Endodermal cell (in vitro differentiated cells): ENCODE results near the gene GNG3. TPM values are rescaled to one million over a fixed set of nuclear protein-coding genes. Genes with fewer than 3 reads are reported as not detected.

ENCODE experiments used
- DNase-seq: peaks from one replicate; pipeline ENCODE4 v3.0.0-alpha.2; 2017
- H3K27ac ChIP-seq: 2 replicates; pipeline ENCODE4 v1.5.1; 2013; ENCODE audit warnings: mild to moderate bottlenecking, low read depth, low read length, moderate library complexity
- H3K27me3 ChIP-seq: 2 replicates; pipeline ENCODE4 v1.6.1; 2013; ENCODE audit warnings: mild to moderate bottlenecking, low read length, moderate library complexity; ENCODE audit not compliant: insufficient read depth, control insufficient read depth, poor library complexity, severe bottlenecking
- H3K36me3 ChIP-seq: 2 replicates; pipeline ENCODE4 v1.7.0; 2013; ENCODE audit warnings: mild to moderate bottlenecking, low read length, moderate library complexity; ENCODE audit not compliant: control insufficient read depth, insufficient read depth
- H3K4me1 ChIP-seq: one replicate; pipeline ENCODE4 v1.7.0; 2013; ENCODE audit warnings: low read length; ENCODE audit not compliant: control insufficient read depth, insufficient read depth
- H3K4me3 ChIP-seq: 2 replicates; pipeline ENCODE4 v1.5.1; 2013; ENCODE audit warnings: mild to moderate bottlenecking, low read length, moderate library complexity
- H3K9ac ChIP-seq: 2 replicates; pipeline ENCODE4 v1.6.1; 2013; ENCODE audit warnings: mild to moderate bottlenecking, low read length, moderate library complexity; ENCODE audit not compliant: poor library complexity, severe bottlenecking; ENCODE audit errors: extremely low read depth
- H3K9me3 ChIP-seq: 2 replicates; pipeline ENCODE4 v1.6.1; 2013; ENCODE audit warnings: mild to moderate bottlenecking, low read length, moderate library complexity; ENCODE audit not compliant: control insufficient read depth
- H3K27ac Mint-ChIP-seq: 2 replicates; pipeline ENCODE4 v1.8.0; 2020; ENCODE audit warnings: mixed read lengths
- H3K27me3 Mint-ChIP-seq: 2 replicates; pipeline ENCODE4 v1.8.0; 2021; ENCODE audit warnings: mild to moderate bottlenecking, mixed read lengths; ENCODE audit not compliant: insufficient read depth
- H3K36me3 Mint-ChIP-seq: 2 replicates; pipeline ENCODE4 v1.8.0; 2020; ENCODE audit warnings: low read depth, mixed read lengths
- H3K4me1 Mint-ChIP-seq: 2 replicates; pipeline ENCODE4 v1.8.0; 2020; ENCODE audit warnings: mixed read lengths
- H3K4me3 Mint-ChIP-seq: 2 replicates; pipeline ENCODE4 v1.8.0; 2020; ENCODE audit warnings: mild to moderate bottlenecking, moderate library complexity, mixed read lengths
- H3K9me3 Mint-ChIP-seq: 2 replicates; pipeline ENCODE4 v1.8.0; 2020; ENCODE audit warnings: mild to moderate bottlenecking, mixed read lengths
- WGBS, 2 experiments: methylation state at CpG; one replicate each; pipeline versions ENCODE4 v1.1.5 to v1.1.7; 2013; ENCODE audit warnings: missing lambda C conversion rate in 2 of 2, mixed read lengths in 1 of 2; ENCODE audit not compliant: insufficient coverage in 1 of 2, insufficient read length in 1 of 2; 5-methylcytosine and 5-hydroxymethylcytosine counted together
- total RNA-seq, 2 donors: library from RNA; stranded (reverse); fragmentation: NEBNext Ultra II Directional in 1 of 2; extraction: Animal tissue kit (Norgen Biotek cat#: 25700) in 1 of 2; gene quantifications; 2 replicates in 1 of 2; 3 replicates in 1 of 2; pipeline ENCODE4 v1.2.1, GENCODE V29; 2021
- TF ChIP-seq, protein P1 (sequence below): fragments of 200-600 bp; sonication (generic); conservative IDR thresholded peaks from 2 replicates; pipeline ENCODE4 v1.5.0; 2021; ENCODE audit warnings: antibody characterized with exemption, mild to moderate bottlenecking

GNG3 gene
- total RNA-seq, 2 donors from 2014 or later, result 0.40 to 1.7 TPM

DNA sequence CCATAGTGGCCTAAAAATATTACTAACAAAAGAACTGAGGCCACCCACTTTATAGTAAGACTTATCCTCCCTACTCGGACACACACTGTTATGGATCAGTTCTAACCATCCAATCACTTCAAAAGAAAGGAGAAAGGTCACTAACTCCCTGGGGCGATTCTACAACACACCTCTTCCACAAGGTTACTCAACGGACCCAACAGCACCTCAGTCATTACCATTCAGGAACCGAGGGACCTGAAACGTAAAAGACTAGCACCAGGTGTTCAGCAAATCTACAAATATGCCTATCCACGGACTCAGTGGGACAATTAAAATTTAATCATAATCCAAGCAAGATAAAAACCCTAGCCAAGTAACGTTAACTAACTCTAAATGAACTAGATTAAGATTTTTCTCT, 18.2 kb downstream of the GNG3 start:
- Histone ChIP-seq H3K4me1 (no peaks in the 10 kb centered on the region), H3K27me3 (no peaks in the 10 kb centered on the region), H3K9me3 (no peaks in the 10 kb centered on the region), H3K27ac (peak overlapping the region; percentile 93), H3K36me3 (peaks cover 45% of the 10 kb centered on the region), H3K4me3 (peak overlapping the region; percentile 97), H3K9ac (peak overlapping the region; percentile 78)
- Mint-ChIP-seq H3K27ac (peak overlapping the region; percentile 69), H3K9me3 (no peaks in the 10 kb centered on the region), H3K27me3 (no peaks in the 10 kb centered on the region), H3K4me1 (peaks cover 22% of the 10 kb centered on the region), H3K36me3 (peaks cover 51% of the 10 kb centered on the region), H3K4me3 (peak overlapping the region; percentile 96)
- WGBS, 2 experiments, result 0 to 2% methylated on average over 6 to 7 of the region's 7 CpGs
- TF ChIP-seq, protein P1, sequence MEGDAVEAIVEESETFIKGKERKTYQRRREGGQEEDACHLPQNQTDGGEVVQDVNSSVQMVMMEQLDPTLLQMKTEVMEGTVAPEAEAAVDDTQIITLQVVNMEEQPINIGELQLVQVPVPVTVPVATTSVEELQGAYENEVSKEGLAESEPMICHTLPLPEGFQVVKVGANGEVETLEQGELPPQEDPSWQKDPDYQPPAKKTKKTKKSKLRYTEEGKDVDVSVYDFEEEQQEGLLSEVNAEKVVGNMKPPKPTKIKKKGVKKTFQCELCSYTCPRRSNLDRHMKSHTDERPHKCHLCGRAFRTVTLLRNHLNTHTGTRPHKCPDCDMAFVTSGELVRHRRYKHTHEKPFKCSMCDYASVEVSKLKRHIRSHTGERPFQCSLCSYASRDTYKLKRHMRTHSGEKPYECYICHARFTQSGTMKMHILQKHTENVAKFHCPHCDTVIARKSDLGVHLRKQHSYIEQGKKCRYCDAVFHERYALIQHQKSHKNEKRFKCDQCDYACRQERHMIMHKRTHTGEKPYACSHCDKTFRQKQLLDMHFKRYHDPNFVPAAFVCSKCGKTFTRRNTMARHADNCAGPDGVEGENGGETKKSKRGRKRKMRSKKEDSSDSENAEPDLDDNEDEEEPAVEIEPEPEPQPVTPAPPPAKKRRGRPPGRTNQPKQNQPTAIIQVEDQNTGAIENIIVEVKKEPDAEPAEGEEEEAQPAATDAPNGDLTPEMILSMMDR, result no peak
- DNase-seq, result no peak

- TF ChIP-seq, protein P1, result no peak
- H3K9me3 Mint-ChIP-seq, result no peaks in the 10 kb centered on the region
- H3K9ac ChIP-seq, result peak overlapping the region; percentile 78
- peaks cover 42% of the 10 kb centered on the region for H3K36me3 ChIP-seq
- peak overlapping the region; percentile 69 for H3K27ac Mint-ChIP-seq
- no peaks in the 10 kb centered on the region for H3K27me3 ChIP-seq
- WGBS, 2 experiments, result 0 to 1% methylated on average over 34 to 51 of the region's 51 CpGs
- peaks cover 22% of the 10 kb centered on the region for H3K4me1 Mint-ChIP-seq
- H3K4me3 Mint-ChIP-seq, result peak overlapping the region; percentile 96
- peak overlapping the region; percentile 93 for H3K27ac ChIP-seq
- peak; percentile 58 for DNase-seq
- H3K4me1 ChIP-seq, result no peaks in the 10 kb centered on the region
- peak overlapping the region; percentile 97 for H3K4me3 ChIP-seq
- H3K36me3 Mint-ChIP-seq, result peaks cover 48% of the 10 kb centered on the region
- H3K9me3 ChIP-seq, result no peaks in the 10 kb centered on the region
- no peaks in the 10 kb centered on the region for H3K27me3 Mint-ChIP-seq
Observed at GRCh38 chr11:62726156-62726914, 18.9 kb downstream of the GNG3 start.

- DNase-seq, result no peak
- H3K9me3 Mint-ChIP-seq, result no peaks in the 10 kb centered on the region
- Histone ChIP-seq H3K27ac (peak overlapping the region; percentile 93), H3K9me3 (no peaks in the 10 kb centered on the region), H3K9ac (peak overlapping the region; percentile 78), H3K4me3 (peak overlapping the region; percentile 97), H3K36me3 (peaks cover 40% of the 10 kb centered on the region), H3K4me1 (no peaks in the 10 kb centered on the region), H3K27me3 (no peaks in the 10 kb centered on the region)
- peak overlapping the region; percentile 96 for H3K4me3 Mint-ChIP-seq
- H3K36me3 Mint-ChIP-seq, result peaks cover 45% of the 10 kb centered on the region
- H3K4me1 Mint-ChIP-seq, result peaks cover 22% of the 10 kb centered on the region
- 0% methylated on average over 37 of the region's 37 CpGs; no CpG with 5 or more reads in 1 of the 2 experiments for WGBS, 2 experiments
- TF ChIP-seq, protein P1, result no peak
- no peaks in the 10 kb centered on the region for H3K27me3 Mint-ChIP-seq
- peak overlapping the region; percentile 99 for H3K27ac Mint-ChIP-seq
Observed at GRCh38 chr11:62726915-62727164, 19.4 kb downstream of the GNG3 start.
